A673 (cell line): Measurements from ENCODE around the gene MYL3. TPM values are rescaled to one million over a fixed set of nuclear protein-coding genes. Genes with fewer than 3 reads are reported as not detected.
"Not testable (repeated sequence)": the region's sequence is repeated elsewhere in the genome, so short reads cannot be mapped to it uniquely, and the experiment has no call there.

Experiments
- BruUV-seq: library from RNA; stranded (reverse); fragments of 400-500 nt; replicated peaks from 2 replicates; lab custom pipeline; 2021; lab: Mats Ljungman, UMichigan
- CTCF ChIA-PET: fragments of 300-600 bp; sonication (Branson Sonifier 250); formaldehyde crosslinking; loops from one replicate; lab custom pipeline; 2022; ENCODE audit warnings: antibody characterized with exemption; lab: Charles Lee
- POLR2A ChIA-PET: fragments of 300-600 bp; sonication (Branson Sonifier 250); formaldehyde crosslinking; loops from one replicate; lab custom pipeline; 2022; ENCODE audit warnings: antibody characterized with exemption; ENCODE audit not compliant: low non-redundant PET; lab: Charles Lee
- DNase-seq: peaks from one replicate; pipeline ENCODE4 v3.0.0-alpha.2; 2015; ENCODE audit warnings: low spot score
- H3K27ac ChIP-seq: fragments of 200-600 bp; sonication (generic); 2 replicates; pipeline ENCODE4 v1.5.1; 2016; ENCODE audit warnings: mixed run types, low read depth, mild to moderate bottlenecking, mixed read lengths, antibody characterized with exemption, low read length; ENCODE audit not compliant: poor library complexity, severe bottlenecking
- H3K27me3 ChIP-seq: fragments of 200-600 bp; sonication (generic); replicated peaks from 2 replicates; pipeline ENCODE4 v1.6.1; 2017; ENCODE audit warnings: mixed run types, low read depth, mild to moderate bottlenecking, mixed read lengths, antibody characterized with exemption, low read length; ENCODE audit not compliant: insufficient read depth, poor library complexity
- H3K36me3 ChIP-seq: fragments of 200-600 bp; sonication (generic); 2 replicates; pipeline ENCODE4 v1.6.1; 2016; ENCODE audit warnings: mixed run types, mild to moderate bottlenecking, mixed read lengths, antibody characterized with exemption, low read length; ENCODE audit not compliant: insufficient read depth, poor library complexity, severe bottlenecking
- H3K4me1 ChIP-seq: fragments of 200-600 bp; sonication (generic); 2 replicates; pipeline ENCODE4 v1.6.1; 2017; ENCODE audit warnings: mixed run types, mild to moderate bottlenecking, mixed read lengths, antibody characterized with exemption, low read length; ENCODE audit not compliant: insufficient read depth, poor library complexity, severe bottlenecking
- H3K4me3 ChIP-seq: fragments of 200-600 bp; sonication (generic); 2 replicates; pipeline ENCODE4 v1.5.1; 2016; ENCODE audit warnings: low read depth, mixed run types, mild to moderate bottlenecking, mixed read lengths, low read length; ENCODE audit not compliant: poor library complexity, severe bottlenecking
- H3K9me3 ChIP-seq: fragments of 200-600 bp; sonication (generic); 2 replicates; pipeline ENCODE4 v1.6.1; 2016; ENCODE audit warnings: mixed run types, low read depth, mild to moderate bottlenecking, mixed read lengths, antibody characterized with exemption, low read length; ENCODE audit not compliant: poor library complexity, severe bottlenecking
- EZH2 ChIP-seq: fragments of 200-600 bp; sonication (generic); IDR thresholded peaks from 2 replicates; pipeline ENCODE4 v1.6.1; 2017; ENCODE audit warnings: borderline replicate concordance, low read depth, mild to moderate bottlenecking, mixed read lengths, antibody characterized with exemption, low read length; ENCODE audit not compliant: poor library complexity, severe bottlenecking
- intact Hi-C: fragments of 100-400 bp; cut with micrococcal nuclease; formaldehyde crosslinking; loops from one replicate; pipeline ENCODE4 v1.10.0; 2022; ENCODE audit not compliant: unreplicated experiment
- total RNA-seq: library from RNA; stranded (reverse); gene quantifications from 2 replicates; pipeline ENCODE4 v1.2.3, GENCODE V29; 2021
- TF ChIP-seq, protein P1 (sequence below): fragments of 300-800, 200-600 bp; sonication (generic); conservative IDR thresholded peaks from 2 replicates; pipeline ENCODE4 v1.5.1; 2017; ENCODE audit warnings: low read depth, mild to moderate bottlenecking, antibody characterized with exemption, low read length, moderate library complexity, mixed read lengths

MYL3 gene
- total RNA-seq, 1 experiment from 2014 or later = not detected

DNA sequence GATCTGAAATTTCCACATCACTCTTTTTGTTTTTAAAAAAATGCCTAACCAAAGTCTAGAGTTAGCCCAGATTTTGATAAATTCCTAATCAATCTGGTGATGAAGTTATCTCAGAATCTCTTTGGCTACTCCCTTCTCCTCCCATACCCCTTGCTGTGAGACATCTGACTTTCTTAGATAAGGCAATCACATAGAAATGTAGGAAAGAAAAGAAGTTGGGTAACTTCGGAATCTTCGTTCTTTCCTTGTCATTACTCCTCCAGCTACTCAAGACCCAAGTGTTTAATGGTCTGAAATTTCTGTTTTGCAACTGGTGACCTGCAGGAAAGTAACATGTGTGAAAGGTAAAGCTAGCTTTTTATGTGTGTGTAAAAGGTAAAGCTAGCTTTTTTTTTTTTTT lies 37.8 kb downstream of the MYL3 start:
- no peaks in the 10 kb centered on the region for H3K9me3 ChIP-seq
- peaks cover 9% of the 10 kb centered on the region for H3K4me1 ChIP-seq
- no peaks in the 10 kb centered on the region for H3K27me3 ChIP-seq
- no peak for DNase-seq
- intact Hi-C loops = no loop called here
- POLR2A ChIA-PET = no interaction called here
- no peaks in the 10 kb centered on the region for H3K36me3 ChIP-seq
- BruUV-seq = no TSS peak
- CTCF ChIA-PET = no interaction called here
- no peak for TF ChIP-seq EZH2
- TF ChIP-seq, protein P1, sequence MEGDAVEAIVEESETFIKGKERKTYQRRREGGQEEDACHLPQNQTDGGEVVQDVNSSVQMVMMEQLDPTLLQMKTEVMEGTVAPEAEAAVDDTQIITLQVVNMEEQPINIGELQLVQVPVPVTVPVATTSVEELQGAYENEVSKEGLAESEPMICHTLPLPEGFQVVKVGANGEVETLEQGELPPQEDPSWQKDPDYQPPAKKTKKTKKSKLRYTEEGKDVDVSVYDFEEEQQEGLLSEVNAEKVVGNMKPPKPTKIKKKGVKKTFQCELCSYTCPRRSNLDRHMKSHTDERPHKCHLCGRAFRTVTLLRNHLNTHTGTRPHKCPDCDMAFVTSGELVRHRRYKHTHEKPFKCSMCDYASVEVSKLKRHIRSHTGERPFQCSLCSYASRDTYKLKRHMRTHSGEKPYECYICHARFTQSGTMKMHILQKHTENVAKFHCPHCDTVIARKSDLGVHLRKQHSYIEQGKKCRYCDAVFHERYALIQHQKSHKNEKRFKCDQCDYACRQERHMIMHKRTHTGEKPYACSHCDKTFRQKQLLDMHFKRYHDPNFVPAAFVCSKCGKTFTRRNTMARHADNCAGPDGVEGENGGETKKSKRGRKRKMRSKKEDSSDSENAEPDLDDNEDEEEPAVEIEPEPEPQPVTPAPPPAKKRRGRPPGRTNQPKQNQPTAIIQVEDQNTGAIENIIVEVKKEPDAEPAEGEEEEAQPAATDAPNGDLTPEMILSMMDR = no peak
- H3K4me3 ChIP-seq = no peak overlapping the region
- no peak overlapping the region for H3K27ac ChIP-seq

DNA sequence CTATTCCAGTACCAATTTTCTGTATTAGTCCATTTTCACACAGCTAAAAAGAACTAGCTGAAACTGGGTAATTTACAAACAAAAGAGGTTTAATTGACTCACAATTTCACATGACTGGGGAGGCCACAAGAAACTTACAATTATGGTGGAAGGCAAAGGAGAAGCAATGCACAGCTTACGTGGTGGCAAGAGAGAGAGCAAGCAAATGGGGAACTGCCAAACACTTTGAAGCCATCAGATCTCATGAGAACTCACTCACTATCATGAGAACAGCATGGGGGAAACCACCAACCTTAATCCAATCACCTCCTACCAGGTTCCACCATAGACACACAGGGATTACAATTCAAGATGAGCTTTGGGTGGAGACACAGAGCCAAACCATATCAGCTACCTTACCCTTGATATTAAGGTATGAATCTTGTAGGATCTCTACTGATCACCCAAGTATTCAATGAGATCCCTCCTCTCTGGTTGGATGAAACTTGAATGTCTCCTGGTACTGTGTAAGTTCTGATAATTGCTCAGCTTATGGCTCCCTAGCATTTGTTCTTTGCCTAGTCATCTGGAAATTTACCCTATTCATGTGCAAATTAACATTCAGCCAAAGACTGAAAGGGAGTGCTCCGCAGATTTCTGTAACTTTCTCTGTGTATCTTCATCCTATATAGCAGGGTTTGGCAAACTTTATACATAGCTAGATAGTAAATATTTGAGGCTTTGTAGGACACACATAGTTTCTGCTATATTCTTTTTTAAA lies 38.9 kb downstream of the MYL3 start:
- DNase-seq = peak; percentile 51
- H3K36me3 ChIP-seq = no peaks in the 10 kb centered on the region
- intact Hi-C loops = no loop called here
- H3K4me3 ChIP-seq = no peak overlapping the region
- peaks cover 9% of the 10 kb centered on the region for H3K4me1 ChIP-seq
- BruUV-seq = no TSS peak
- no peaks in the 10 kb centered on the region for H3K9me3 ChIP-seq
- ChIA-PET POLR2A (no interaction called here), CTCF (no interaction called here)
- no peaks in the 10 kb centered on the region for H3K27me3 ChIP-seq
- TF ChIP-seq, protein P1 = no peak
- TF ChIP-seq EZH2 = no peak
- no peak overlapping the region for H3K27ac ChIP-seq

- H3K4me1 ChIP-seq, CTCF ChIA-PET, BruUV-seq, H3K4me3 ChIP-seq, POLR2A ChIA-PET, H3K27ac ChIP-seq, H3K36me3 ChIP-seq, H3K27me3 ChIP-seq, DNase-seq, H3K9me3 ChIP-seq, intact Hi-C loops: not testable (repeated sequence)
Observed at GRCh38 chr3:46823314-46823713, 39.9 kb downstream of the MYL3 start.

DNA sequence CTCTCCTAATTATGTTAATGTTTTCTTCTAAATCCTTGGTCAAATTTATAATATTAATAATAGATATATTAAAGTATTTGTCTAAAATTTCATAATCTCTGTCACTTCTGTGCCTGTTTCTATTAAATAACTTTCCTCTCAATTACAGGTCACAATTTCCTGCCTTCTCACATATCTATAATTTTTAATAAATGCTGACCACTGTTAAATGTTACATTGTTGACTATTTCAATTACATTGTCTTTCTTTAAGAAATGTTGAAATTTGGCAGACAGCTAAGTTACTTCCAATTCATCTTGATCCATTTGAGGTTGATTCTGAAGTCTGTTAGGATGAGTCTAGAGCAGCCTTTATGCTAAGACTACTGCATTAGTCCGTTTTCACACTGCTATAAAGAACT lies 41.7 kb downstream of the MYL3 start:
- ChIA-PET POLR2A (no interaction called here), CTCF (no interaction called here)
- Histone ChIP-seq H3K9me3 (no peaks in the 10 kb centered on the region), H3K27me3 (no peaks in the 10 kb centered on the region), H3K4me1 (peaks cover 9% of the 10 kb centered on the region), H3K27ac (no peak overlapping the region), H3K36me3 (no peaks in the 10 kb centered on the region), H3K4me3 (no peak overlapping the region)
- intact Hi-C loops = no loop called here
- BruUV-seq = no TSS peak
- no peak for TF ChIP-seq EZH2
- TF ChIP-seq, protein P1 = no peak
- DNase-seq = no peak
